Cardiac fibroblast (primary cell): ENCODE results near the gene CHM.
"Not testable (repeated sequence)": the region's sequence is repeated elsewhere in the genome, so short reads cannot be mapped to it uniquely, and the experiment has no call there.

Source experiments
- DNase-seq, 2 donors: peaks; one replicate each; pipeline versions ENCODE4 v3.0.0 to v3.0.0-alpha.2; 2010; ENCODE audit warnings: low read depth in 2 of 2
- H3K4me3 ChIP-seq, 2 donors: replicated peaks in 1 of 2; 1 replicate in 1 of 2; 2 replicates in 1 of 2; pipeline ENCODE4 v1.5.1; 2011; ENCODE audit warnings: low read depth in 2 of 2, low read length in 2 of 2, mild to moderate bottlenecking in 2 of 2, moderate library complexity in 1 of 2
- TF ChIP-seq, protein P1 (sequence below): IDR thresholded peaks from one replicate; pipeline ENCODE4 v1.5.1; 2011; ENCODE audit warnings: low read depth, mild to moderate bottlenecking, low read length, inconsistent platforms

CHM gene

DNA sequence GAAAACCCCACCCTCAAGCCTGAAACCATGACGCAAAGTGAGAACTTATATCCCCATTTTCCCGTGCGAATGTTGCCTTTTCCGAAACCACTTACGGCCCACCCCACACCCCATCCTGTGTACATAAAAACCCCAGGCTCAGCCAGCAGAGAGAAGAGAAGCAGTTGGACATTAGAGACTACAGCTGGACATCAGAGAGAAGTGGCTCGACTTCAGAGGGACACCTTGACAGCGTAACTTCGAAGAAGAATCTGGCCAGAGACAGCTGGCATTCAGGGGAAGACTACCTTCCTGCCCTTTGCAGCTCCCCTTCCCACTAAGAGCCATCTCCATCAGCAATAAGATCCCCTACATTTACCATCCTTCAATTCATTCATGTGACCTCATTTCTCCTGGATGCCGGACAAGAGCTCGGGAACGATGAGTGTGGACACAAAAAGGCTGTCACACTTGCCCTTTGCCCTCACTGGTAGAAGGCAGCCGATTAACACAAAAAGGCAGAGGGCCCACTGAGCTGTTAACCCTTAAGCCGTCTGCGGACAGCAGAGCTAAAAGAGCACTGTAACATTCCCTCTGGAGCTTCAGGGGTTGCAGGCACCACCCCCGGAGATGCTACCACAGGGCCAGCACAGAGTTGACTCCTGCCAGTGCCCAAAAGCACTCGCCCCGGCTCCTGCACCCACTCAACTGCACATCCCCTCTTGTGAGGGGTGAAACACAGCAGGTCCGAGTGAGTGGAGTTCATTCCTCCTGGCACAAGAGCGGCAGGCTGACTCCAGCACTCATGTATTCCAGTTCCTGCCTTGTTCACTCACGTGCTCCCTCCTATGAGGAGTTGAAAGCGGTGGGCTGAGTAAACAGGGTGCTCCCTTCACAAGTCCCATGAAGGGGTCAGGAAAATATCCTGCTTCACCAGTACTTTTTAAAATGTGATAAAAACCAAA is 7.5 kb downstream of the CHM start:
- no peak for DNase-seq
- TF ChIP-seq, protein P1, sequence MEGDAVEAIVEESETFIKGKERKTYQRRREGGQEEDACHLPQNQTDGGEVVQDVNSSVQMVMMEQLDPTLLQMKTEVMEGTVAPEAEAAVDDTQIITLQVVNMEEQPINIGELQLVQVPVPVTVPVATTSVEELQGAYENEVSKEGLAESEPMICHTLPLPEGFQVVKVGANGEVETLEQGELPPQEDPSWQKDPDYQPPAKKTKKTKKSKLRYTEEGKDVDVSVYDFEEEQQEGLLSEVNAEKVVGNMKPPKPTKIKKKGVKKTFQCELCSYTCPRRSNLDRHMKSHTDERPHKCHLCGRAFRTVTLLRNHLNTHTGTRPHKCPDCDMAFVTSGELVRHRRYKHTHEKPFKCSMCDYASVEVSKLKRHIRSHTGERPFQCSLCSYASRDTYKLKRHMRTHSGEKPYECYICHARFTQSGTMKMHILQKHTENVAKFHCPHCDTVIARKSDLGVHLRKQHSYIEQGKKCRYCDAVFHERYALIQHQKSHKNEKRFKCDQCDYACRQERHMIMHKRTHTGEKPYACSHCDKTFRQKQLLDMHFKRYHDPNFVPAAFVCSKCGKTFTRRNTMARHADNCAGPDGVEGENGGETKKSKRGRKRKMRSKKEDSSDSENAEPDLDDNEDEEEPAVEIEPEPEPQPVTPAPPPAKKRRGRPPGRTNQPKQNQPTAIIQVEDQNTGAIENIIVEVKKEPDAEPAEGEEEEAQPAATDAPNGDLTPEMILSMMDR = no peak
- no peak overlapping the region for H3K4me3 ChIP-seq

DNA sequence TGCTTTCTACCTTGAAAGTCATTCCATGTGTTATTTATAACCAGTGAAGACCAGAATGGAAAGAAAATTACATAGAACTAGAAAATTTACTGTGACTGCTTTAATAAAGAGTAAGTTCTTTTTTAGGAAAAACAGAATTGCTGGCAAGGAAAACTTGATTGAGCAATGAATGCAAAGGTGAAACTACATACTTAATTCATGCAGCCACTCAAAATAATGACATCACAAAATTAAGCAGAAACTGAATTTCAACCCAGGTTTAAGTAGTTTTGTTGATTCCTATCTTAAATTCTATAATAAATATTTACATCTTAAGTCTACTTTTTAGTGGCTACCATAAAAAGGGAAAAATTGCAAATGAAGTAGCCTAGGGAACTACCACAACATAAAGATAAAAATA is 14.0 kb downstream of the CHM start:
- DNase-seq = no peak
- TF ChIP-seq, protein P1 = no peak
- no peak overlapping the region for H3K4me3 ChIP-seq

DNA sequence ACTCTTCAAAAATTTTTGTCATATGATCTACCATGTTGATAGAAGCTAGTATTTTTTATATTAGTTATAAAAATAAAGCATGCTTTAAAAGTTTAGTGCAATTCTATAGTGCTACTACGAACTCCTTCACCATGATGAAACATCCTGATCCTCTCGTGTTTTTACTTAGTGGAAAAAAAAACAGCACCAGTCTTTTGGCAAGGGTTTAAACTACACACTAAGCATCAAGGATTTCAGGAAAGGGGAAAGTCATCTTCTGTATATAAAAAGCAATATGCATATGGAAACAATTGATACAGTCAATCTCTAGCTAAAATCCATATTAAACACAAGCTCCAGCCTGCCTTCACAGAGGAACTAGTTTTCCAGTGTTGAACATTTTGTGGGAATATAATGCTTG is 18.7 kb downstream of the CHM start:
- no peak overlapping the region for H3K4me3 ChIP-seq
- TF ChIP-seq, protein P1 = no peak
- DNase-seq = peak in 1 of 2 donors; percentile 20

DNA sequence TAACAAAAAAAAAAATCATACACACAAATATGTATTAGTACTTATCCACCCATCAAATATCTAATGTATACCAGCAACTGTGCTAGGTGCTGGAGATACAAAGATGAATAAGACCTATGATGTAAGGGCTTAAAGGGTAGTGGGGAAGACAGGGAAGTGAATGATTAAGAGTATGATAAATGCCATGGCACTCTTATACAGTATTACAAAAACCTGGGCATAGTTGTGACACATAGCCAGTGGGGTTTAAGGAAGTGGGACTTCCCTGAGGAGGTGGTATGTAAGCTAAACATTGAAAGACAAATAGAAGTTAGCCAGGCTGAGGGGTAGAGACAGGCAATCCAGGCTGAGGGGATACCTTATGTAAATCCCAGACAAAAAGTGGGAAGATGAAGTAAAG is 23.5 kb downstream of the CHM start:
- TF ChIP-seq, protein P1 = no peak

DNA sequence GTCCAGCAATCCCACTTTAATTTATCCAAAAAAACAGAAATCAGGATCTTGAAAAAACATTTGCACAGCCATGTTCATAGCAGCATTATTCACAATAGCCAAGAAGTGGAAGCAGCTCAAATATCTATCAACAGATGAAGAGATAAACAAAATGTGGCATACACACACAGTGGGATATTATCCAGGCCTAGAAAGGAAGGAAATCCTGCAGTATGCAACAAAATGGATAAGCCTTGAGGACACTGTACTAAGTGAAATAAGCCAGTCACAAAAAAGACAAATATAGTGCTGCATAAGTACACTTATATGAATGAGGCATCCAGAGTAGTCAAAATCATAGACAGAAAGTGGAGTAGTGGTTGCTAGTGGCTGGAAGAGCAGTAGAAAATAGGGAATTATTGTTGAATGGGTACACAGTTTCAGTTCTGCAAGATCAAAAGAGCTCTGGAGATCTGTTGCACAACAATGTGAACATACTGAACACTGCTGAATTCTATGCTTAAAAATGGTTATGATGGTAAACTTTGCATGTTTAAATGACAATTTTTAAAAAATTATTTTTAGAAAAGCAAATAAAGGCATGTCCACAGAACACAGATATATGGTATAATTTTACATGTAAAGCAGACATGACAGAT is 25.6 kb downstream of the CHM start:
- H3K4me3 ChIP-seq = no peak overlapping the region
- TF ChIP-seq, protein P1 = no peak
- DNase-seq = peak in 1 of 2 donors; percentile 5

More for the DNA sequence above, 23.5 kb downstream of the CHM start:
- no peak overlapping the region for H3K4me3 ChIP-seq
- peak in 1 of 2 donors; percentile 29 for DNase-seq

DNA sequence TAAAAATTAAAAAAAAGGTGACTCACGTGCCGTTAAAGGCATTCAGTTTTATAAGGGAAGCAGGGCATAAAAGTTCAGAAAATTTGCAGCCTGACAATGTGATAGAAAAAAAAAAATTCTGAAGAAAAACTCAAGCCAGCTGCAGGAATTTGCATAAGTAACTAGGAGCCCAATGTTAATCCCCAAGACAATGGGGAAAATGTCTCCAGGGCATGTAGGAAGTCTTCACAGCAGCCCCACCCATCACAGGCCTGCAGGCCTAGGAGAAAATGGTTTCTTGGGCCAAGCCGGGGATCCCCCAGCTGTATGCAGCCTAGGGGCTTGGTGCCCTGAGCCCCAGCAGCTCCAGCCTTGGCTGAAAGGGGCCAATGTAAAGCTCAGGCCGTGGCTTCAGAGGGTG is 31.2 kb downstream of the CHM start:
- no peak overlapping the region for H3K4me3 ChIP-seq
- DNase-seq = no peak
- TF ChIP-seq, protein P1 = no peak

DNA sequence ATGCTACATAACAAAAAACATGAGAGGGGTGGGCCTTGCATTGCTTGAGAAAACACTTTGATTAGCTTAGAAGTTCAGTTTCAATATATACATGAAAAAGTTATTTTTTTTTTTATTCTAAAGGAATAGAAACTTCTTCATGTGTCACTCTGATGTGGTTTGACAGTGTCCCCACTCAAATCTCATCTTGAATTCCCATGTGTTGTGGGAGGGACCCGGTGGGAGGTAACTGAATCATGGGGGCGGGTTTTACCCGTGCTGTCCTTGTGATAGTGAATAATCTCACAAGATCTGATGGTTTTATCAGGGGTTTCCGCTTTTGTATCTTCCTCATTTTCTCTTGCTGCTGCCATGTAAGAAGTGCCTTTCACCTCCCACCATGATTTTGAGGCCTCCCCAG is 32.4 kb downstream of the CHM start:
- not testable (repeated sequence) for H3K4me3 ChIP-seq, DNase-seq
